Ectodermal cell (in vitro differentiated cells): ENCODE measurements around the gene CPT1A.

ENCODE experiments used
- H3K27ac ChIP-seq: 2 replicates; pipeline ENCODE4 v1.7.0; 2013; ENCODE audit warnings: mild to moderate bottlenecking, low read depth, low read length; ENCODE audit not compliant: insufficient read depth, poor library complexity, severe bottlenecking
- H3K27me3 ChIP-seq: 2 replicates; pipeline ENCODE4 v1.7.0; 2013; ENCODE audit warnings: mild to moderate bottlenecking, low read length; ENCODE audit not compliant: insufficient read depth, control insufficient read depth, poor library complexity, severe bottlenecking
- H3K36me3 ChIP-seq: one replicate; pipeline ENCODE4 v1.7.0; 2013; ENCODE audit warnings: low read length; ENCODE audit not compliant: control insufficient read depth, insufficient read depth
- H3K4me1 ChIP-seq: one replicate; pipeline ENCODE4 v1.7.0; 2013; ENCODE audit warnings: low read length; ENCODE audit not compliant: control insufficient read depth, insufficient read depth
- H3K4me3 ChIP-seq: 2 replicates; pipeline ENCODE4 v1.7.0; 2013; ENCODE audit warnings: low read depth, low read length, control low read depth; ENCODE audit not compliant: insufficient read depth
- H3K9me3 ChIP-seq: 2 replicates; pipeline ENCODE4 v1.7.0; 2013; ENCODE audit warnings: mild to moderate bottlenecking, low read length, moderate library complexity; ENCODE audit not compliant: control insufficient read depth
- WGBS, 2 experiments: methylation state at CpG; one replicate each; pipeline ENCODE4 v1.1.7; 2013; ENCODE audit warnings: missing lambda C conversion rate in 2 of 2; 5-methylcytosine and 5-hydroxymethylcytosine counted together

CPT1A gene

DNA sequence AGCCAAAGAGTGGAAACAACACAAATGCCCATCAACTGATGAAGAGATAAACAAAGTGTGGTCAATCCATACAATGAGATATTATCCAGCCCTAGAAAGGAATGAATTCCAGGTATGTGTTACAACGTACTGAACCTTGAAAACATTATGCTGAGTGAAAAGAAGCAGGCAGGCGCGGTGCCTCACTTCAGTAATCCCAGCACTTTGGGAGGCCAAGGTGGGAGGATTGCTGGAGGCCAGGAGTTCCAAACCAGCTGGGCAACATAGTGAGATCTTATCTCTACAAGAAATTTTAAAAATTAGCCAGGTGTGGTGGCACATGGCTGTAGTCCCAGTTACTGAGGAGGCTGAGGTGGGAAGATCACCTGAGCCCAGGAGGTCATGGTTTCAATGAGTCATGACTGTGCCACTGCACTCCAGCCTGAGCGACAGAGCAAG, 65.7 kb downstream of the CPT1A start:
- no peaks in the 10 kb centered on the region for H3K36me3 ChIP-seq
- 92 to 95% methylated on average over 4 of the region's 4 CpGs for WGBS, 2 experiments
- no peaks in the 10 kb centered on the region for H3K4me1 ChIP-seq
- no peak overlapping the region for H3K27ac ChIP-seq
- H3K4me3 ChIP-seq, result no peak overlapping the region
- no peaks in the 10 kb centered on the region for H3K9me3 ChIP-seq
- no peaks in the 10 kb centered on the region for H3K27me3 ChIP-seq

DNA sequence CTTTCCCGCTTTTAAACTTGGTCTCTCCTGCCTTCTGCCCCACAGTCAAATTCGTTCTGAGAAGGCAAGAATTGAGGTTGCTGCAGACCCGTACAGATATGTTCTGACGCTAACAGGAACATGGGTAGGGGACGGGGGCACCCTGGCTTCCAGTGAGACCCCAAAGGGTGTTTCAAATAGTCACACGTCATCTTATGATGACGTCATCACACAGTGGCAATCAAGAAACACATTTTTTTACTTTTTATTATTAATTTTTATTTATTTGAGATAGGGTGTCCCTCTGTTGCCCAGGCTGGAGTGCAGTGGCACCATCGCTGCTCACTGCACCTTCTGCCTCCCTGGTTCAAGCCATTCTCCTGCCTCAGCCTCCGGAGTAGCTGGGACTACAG, 67.5 kb downstream of the CPT1A start:
- Histone ChIP-seq H3K9me3 (no peaks in the 10 kb centered on the region), H3K4me1 (no peaks in the 10 kb centered on the region), H3K27me3 (no peaks in the 10 kb centered on the region), H3K36me3 (no peaks in the 10 kb centered on the region), H3K27ac (no peak overlapping the region), H3K4me3 (no peak overlapping the region)
- WGBS, 2 experiments, result 90 to 97% methylated on average over 8 to 9 of the region's 9 CpGs

DNA sequence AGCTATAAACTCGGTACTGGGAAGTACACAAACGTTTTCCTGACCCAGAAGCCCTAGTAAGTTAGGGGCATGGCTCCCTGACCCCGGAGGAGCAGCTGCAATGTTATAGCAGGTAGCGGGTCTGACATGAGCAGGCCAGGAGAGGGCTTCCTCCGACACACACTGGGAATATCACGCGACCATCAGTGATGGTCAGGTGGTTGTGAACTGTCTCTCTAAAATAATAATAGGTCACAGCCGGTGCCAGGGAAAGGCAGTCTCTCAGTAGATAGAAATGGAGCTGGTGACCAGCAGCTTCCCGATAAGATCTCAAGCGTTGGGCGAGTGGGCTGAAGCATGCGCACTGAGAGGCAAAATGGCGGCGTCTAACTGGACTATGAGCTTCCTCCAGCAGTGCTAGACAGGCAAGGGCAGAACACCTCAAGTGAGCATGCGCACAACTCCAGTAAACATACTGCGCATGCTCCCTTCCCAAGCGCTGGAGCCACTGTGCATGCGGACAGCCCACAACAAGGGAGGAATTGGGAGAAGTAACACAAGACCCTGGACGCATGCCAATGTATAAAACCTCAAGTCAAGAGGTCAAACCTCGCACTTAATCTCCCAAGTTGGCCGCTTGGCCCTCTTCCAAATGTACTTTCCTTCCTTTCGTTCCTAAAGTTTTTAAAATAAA, 68.1 kb downstream of the CPT1A start:
- no peaks in the 10 kb centered on the region for H3K4me1 ChIP-seq
- no peak overlapping the region for H3K4me3 ChIP-seq
- H3K27ac ChIP-seq, result no peak overlapping the region
- no peaks in the 10 kb centered on the region for H3K27me3 ChIP-seq
- WGBS, 2 experiments, result 95 to 96% methylated on average over 22 of the region's 22 CpGs
- H3K36me3 ChIP-seq, result no peaks in the 10 kb centered on the region
- no peaks in the 10 kb centered on the region for H3K9me3 ChIP-seq

DNA sequence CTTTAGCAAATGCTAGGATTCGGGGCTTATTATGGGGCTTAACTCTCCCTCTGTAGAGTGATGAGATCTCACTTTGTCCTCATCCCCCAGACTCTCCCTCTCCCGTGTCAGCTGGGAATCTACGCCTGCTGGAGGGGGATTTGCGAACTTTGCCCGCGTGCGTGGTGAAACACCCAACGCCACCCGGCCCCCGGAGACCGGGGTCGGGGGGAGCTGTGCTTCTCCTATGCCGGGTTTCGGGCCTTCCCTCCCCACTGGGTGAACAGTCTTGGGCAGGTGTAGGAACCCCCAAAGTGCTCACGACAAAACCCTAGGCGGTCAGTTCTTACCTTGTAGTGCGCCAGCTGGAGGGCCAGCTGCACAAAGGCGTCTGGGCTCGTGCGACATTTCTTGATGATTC, 68.8 kb downstream of the CPT1A start:
- Histone ChIP-seq H3K4me1 (no peaks in the 10 kb centered on the region), H3K27ac (no peak overlapping the region), H3K27me3 (no peaks in the 10 kb centered on the region), H3K4me3 (no peak overlapping the region), H3K9me3 (no peaks in the 10 kb centered on the region), H3K36me3 (no peaks in the 10 kb centered on the region)
- WGBS, 2 experiments, result 94 to 95% methylated on average over 20 of the region's 20 CpGs

DNA sequence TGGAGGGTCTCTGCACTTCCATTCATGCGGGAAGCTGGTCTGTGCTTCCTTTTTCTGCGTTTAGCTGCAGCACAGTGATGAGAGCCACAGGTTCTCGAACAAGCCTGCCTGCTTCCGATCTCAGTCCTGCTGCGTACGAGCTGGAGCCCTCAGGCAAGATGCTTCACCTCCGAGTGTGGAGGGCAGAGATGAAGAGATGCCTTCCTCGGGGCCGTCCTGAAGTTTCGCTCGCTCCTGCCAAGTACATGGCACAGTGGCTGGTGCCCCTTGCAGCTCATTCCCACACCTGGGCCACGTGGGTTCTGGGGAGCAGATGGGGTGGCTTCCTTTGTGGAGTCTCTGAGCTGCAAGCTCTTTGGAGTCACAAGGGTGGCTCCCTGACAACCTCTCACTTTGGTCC, 70.9 kb downstream of the CPT1A start:
- 93 to 95% methylated on average over 12 of the region's 12 CpGs for WGBS, 2 experiments
- H3K27me3 ChIP-seq, result no peaks in the 10 kb centered on the region
- no peaks in the 10 kb centered on the region for H3K9me3 ChIP-seq
- H3K4me1 ChIP-seq, result no peaks in the 10 kb centered on the region
- H3K27ac ChIP-seq, result no peak overlapping the region
- H3K36me3 ChIP-seq, result no peaks in the 10 kb centered on the region
- no peak overlapping the region for H3K4me3 ChIP-seq

DNA sequence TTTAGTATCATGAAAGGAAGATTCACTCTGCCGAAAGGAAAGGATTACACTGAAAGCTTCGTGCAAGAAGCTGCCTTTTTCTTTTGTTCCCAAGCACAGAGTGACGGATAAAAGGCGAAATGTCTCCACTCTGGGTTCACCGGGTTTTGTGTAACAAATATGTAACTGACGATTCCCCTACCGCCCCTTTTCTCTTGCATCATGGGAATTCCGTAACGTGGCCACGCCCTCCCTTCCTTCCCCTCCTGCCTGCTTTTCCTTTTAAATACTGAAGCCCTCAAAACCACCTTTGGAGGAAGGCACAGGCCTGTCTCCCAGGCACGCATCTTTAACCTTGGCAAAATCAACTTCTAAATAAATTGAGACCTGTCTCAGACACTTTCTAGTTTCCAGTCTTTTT, 74.0 kb downstream of the CPT1A start:
- no peaks in the 10 kb centered on the region for H3K27me3 ChIP-seq
- no peaks in the 10 kb centered on the region for H3K4me1 ChIP-seq
- H3K9me3 ChIP-seq, result no peaks in the 10 kb centered on the region
- H3K36me3 ChIP-seq, result no peaks in the 10 kb centered on the region
- no peak overlapping the region for H3K27ac ChIP-seq
- 90 to 94% methylated on average over 11 of the region's 11 CpGs for WGBS, 2 experiments
- H3K4me3 ChIP-seq, result no peak overlapping the region

DNA sequence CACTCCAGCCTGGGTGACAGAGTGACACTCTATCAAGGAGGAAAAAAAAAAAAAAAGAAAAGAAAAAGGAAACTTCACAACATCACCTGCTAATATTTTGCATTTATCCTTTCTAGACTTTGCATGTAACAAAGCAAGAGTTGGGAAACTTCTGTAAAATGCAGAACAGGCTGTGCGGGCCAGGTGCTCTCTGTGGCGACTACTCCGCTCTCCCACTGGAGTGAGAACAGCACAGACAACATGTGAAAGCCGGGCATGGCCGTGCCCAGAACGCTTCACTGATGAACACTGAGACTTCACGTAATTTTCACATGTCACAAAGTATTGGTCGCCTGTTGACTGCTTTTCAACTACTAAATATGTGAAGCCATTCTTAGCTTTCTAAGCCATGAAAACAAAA, 74.9 kb downstream of the CPT1A start:
- H3K27me3 ChIP-seq, result no peaks in the 10 kb centered on the region
- WGBS, 2 experiments, result 96% methylated on average over 8 of the region's 8 CpGs

DNA sequence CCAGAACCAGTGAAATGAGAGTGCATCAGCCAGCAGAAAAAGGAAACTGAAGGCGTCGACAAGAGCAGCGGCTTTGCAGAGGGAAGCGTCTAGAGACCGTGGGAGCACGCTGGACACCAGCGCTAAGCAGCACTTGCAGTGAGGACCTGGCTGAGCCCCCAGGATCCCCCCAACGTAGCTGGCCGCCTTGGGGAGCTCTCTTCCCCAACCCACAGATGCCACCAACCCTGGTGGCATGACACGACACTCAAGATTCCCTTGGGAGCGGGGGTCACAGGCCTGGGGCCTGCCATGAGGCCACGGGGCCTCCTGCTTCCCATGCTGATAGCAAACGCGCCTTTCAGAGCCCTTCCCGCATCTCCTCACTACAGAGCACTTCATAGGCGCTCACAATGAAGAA, 77.0 kb downstream of the CPT1A start:
- no peaks in the 10 kb centered on the region for H3K27me3 ChIP-seq

More for the DNA sequence above, 74.9 kb downstream of the CPT1A start:
- Histone ChIP-seq H3K36me3 (no peaks in the 10 kb centered on the region), H3K4me1 (no peaks in the 10 kb centered on the region), H3K4me3 (no peak overlapping the region), H3K9me3 (no peaks in the 10 kb centered on the region), H3K27ac (no peak overlapping the region)

DNA sequence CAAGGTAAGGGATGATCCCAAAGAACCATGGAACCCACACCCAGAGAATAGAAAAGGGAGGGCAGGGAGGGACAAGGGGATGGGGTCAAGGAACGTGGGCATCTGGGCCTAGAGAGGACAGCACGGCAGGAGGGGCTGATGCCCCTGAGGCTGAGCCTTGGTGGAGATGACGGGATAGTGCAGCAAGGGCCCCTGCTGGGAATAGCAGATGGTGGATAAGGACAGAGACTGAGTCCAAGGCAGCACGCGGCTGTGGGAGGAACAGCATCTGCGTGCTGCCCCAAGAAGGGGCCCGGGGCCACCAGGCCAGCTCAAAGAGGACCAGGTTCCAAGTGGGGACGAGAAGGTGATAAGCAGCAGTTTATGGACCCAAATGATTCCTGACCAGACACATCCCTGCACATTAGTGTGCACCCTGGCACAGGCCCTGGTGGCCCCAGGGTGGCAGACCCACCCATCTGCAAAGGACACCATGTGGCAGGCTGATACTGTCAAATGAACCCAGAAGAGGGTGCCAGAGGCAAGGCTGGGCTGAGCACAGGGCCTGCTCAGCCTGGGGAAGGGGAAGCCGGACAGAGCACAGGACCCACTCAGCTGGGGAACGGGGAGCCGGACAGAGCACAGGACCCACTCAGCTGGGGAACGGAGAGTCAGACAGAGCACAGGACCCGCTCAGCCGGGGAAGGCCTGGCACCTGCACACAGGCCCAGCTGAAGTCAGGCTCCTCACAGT, 77.6 kb downstream of the CPT1A start:
- Histone ChIP-seq H3K27ac (no peak overlapping the region), H3K4me3 (no peak overlapping the region), H3K9me3 (no peaks in the 10 kb centered on the region), H3K4me1 (no peaks in the 10 kb centered on the region), H3K27me3 (no peaks in the 10 kb centered on the region), H3K36me3 (no peaks in the 10 kb centered on the region)
- WGBS, 2 experiments, result 89 to 91% methylated on average over 14 of the region's 14 CpGs

More for the DNA sequence above, 77.0 kb downstream of the CPT1A start:
- H3K27ac ChIP-seq, result no peak overlapping the region
- no peaks in the 10 kb centered on the region for H3K36me3 ChIP-seq
- no peak overlapping the region for H3K4me3 ChIP-seq
- 86 to 88% methylated on average over 15 to 16 of the region's 16 CpGs for WGBS, 2 experiments
- H3K4me1 ChIP-seq, result no peaks in the 10 kb centered on the region
- H3K9me3 ChIP-seq, result no peaks in the 10 kb centered on the region

DNA sequence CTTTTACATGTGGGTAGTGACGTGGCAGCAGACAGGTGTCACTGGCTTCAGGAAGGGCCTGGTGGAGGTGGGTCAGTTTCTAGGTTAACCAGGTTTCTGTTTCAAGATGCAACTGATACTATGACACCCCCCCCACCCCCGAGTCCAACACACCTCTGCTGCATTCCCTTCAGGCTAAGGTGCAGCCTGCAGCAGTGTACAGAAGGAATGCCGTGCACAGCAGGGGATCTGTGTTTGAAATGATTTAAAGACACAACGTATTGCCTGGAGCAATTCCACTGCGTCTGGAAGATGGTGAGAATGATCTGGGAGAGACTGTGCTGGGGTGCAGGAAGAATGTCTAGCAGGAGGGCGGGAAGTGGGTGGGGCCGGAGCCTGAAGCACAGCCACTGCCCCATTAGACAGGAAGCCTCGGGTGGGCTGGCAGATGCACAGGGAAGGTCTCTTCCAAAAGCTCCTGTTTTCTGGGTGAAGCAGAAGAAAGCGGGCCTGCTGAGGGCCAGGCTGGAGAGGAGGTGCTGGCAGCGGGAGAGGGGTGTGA, 78.5 kb downstream of the CPT1A start:
- 83 to 84% methylated on average over 9 to 10 of the region's 10 CpGs for WGBS, 2 experiments
- H3K4me1 ChIP-seq, result no peaks in the 10 kb centered on the region
- H3K27ac ChIP-seq, result no peak overlapping the region
- H3K4me3 ChIP-seq, result no peak overlapping the region
- H3K27me3 ChIP-seq, result no peaks in the 10 kb centered on the region
- H3K36me3 ChIP-seq, result no peaks in the 10 kb centered on the region
- H3K9me3 ChIP-seq, result no peaks in the 10 kb centered on the region
